BJ (cell line): ENCODE data around the gene TBL1X. TPM values are rescaled to one million over a fixed set of nuclear protein-coding genes. Genes with fewer than 3 reads are reported as not detected.

Experiments used
- CTCF ChIA-PET: fragments of 350-600 bp; formaldehyde crosslinking; extraction: SDS; loops from one replicate; lab custom pipeline; 2021; ENCODE audit warnings: antibody characterized with exemption, inconsistent platforms; lab: Yijun Ruan, JAX
- POLR2A ChIA-PET: fragments of 300-600 bp; sonication (Branson Sonifier 250); formaldehyde crosslinking; extraction: SDS; loops from one replicate; lab custom pipeline; 2021; ENCODE audit warnings: antibody characterized with exemption; lab: Charles Lee
- DNase-seq: peaks from one replicate; pipeline ENCODE4 v3.0.0-alpha.2; 2011; ENCODE audit warnings: low read depth
- H3K27me3 ChIP-seq: 2 replicates; pipeline ENCODE4 v1.6.0; 2011; ENCODE audit warnings: low read length; ENCODE audit not compliant: control insufficient read depth, insufficient read depth
- H3K36me3 ChIP-seq: 2 replicates; pipeline ENCODE4 v1.5.1; 2011; ENCODE audit warnings: low read length; ENCODE audit not compliant: control insufficient read depth, insufficient read depth
- H3K4me3 ChIP-seq: 2 replicates; pipeline ENCODE4 v1.5.1; 2011; ENCODE audit warnings: low read depth, mild to moderate bottlenecking, control low read depth, low read length
- CTCF ChIP-seq: IDR thresholded peaks from 2 replicates; pipeline ENCODE4 v1.5.1; 2011; ENCODE audit warnings: low read depth, mild to moderate bottlenecking, control low read depth, inconsistent platforms, low read length, moderate library complexity; ENCODE audit not compliant: insufficient read depth
- polyA plus RNA-seq: library from polyadenylated mRNA; depleted of rRNA; stranded (reverse); fragments of >200 nt; gene quantifications from 2 replicates; pipeline ENCODE4 v1.2.3, GENCODE V29; 2011

Gene TBL1X
- polyA plus RNA-seq, 1 experiment = 13.2 TPM

- ChIA-PET CTCF (interaction anchor here (0.7 kb wide), 1 partner anchor 264 kb away, joined by 4 read pairs; no protein-coding TSS in a partner anchor), POLR2A (no interaction called here)
- DNase-seq = no peak
- no peak for TF ChIP-seq CTCF
- no peaks in the 10 kb centered on the region for H3K27me3 ChIP-seq
- no peak overlapping the region for H3K4me3 ChIP-seq
- H3K36me3 ChIP-seq = no peaks in the 10 kb centered on the region
Measured at GRCh38 chrX:9461087-9461486, 3.8 kb upstream of the TBL1X start.

- no peak for TF ChIP-seq CTCF
- no peak for DNase-seq
- Histone ChIP-seq H3K27me3 (no peaks in the 10 kb centered on the region), H3K36me3 (no peaks in the 10 kb centered on the region), H3K4me3 (no peak overlapping the region)
- ChIA-PET CTCF (interaction anchor here (0.6 to 0.8 kb wide), 2 partner anchors 119 to 646 kb away, joined by 3 read pairs; no protein-coding TSS in a partner anchor), POLR2A (no interaction called here)
Measured at GRCh38 chrX:9462456-9462855, 2.4 kb upstream of the TBL1X start.

- ChIA-PET POLR2A (no interaction called here), CTCF (no interaction called here)
- Histone ChIP-seq H3K4me3 (peak overlapping the region; percentile 64), H3K27me3 (no peaks in the 10 kb centered on the region), H3K36me3 (no peaks in the 10 kb centered on the region)
- DNase-seq = no peak
- TF ChIP-seq CTCF = no peak
Measured at GRCh38 chrX:9465380-9466123, 694 bp downstream of the TBL1X start.

GRCh38 chrX:9466124-9466495, 1.3 kb downstream of the TBL1X start:
- POLR2A ChIA-PET = no interaction called here
- Histone ChIP-seq H3K4me3 (peak overlapping the region; percentile 64), H3K36me3 (no peaks in the 10 kb centered on the region), H3K27me3 (no peaks in the 10 kb centered on the region)
- TF ChIP-seq CTCF = no peak
- DNase-seq = no peak
- CTCF ChIA-PET = no interaction called here

GRCh38 chrX:9466736-9467135, 1.9 kb downstream of the TBL1X start:
- no peak for DNase-seq
- no peaks in the 10 kb centered on the region; the same call in 1 of the 2 replicates for H3K36me3 ChIP-seq
- H3K4me3 ChIP-seq = peak overlapping the region; percentile 64
- no peak for TF ChIP-seq CTCF
- POLR2A ChIA-PET = interaction anchor here (0.5 kb wide), 1 partner anchor 269 kb away, joined by 4 read pairs; no protein-coding TSS in a partner anchor
- no peaks in the 10 kb centered on the region for H3K27me3 ChIP-seq
- CTCF ChIA-PET = no interaction called here
